Measurements from ENCODE around the gene ELP2. TPM values are rescaled to one million over a fixed set of nuclear protein-coding genes. Genes with fewer than 3 reads are reported as not detected.

The ELP2 gene
- total and polyA plus RNA-seq, 12 donors = 33.7 to 69.2 (median 57.9) TPM

GRCh38 chr18:36095936-36096519 is 33.7 kb upstream of the ELP2 start:
- H3K4me3 ChIP-seq = no peak overlapping the region
- H3K4me1 ChIP-seq = no peaks in the 10 kb centered on the region
- intact Hi-C loops (cut with DNase I) = loop anchor here in 8 of 10 donors (2.0 to 10.0 kb wide), 5 partner anchors 74 to 479 kb away; no protein-coding TSS in a partner anchor
- H3K36me3 ChIP-seq = no peaks in the 10 kb centered on the region
- WGBS, 2 donors = 13 to 28% methylated on average over 1 of the region's 1 CpG
- ATAC-seq (peak in 1 of 8 donors; percentile 29), DNase-seq (no peak)
- peak; percentile 29 to 72 (median 59) for TF ChIP-seq CTCF (IDR thresholded peaks at IDR 0.05)
- peaks cover 0 to 5% (median 0%) of the 10 kb centered on the region in 7 donors for H3K27me3 ChIP-seq
- no peaks in the 10 kb centered on the region for H3K9me3 ChIP-seq
- H3K27ac ChIP-seq = no peak overlapping the region

- Histone ChIP-seq H3K4me1 (no peaks in the 10 kb centered on the region), H3K36me3 (no peaks in the 10 kb centered on the region), H3K27ac (no peak overlapping the region), H3K4me3 (no peak overlapping the region), H3K9me3 (peaks cover 0 to 5% (median 0%) of the 10 kb centered on the region in 11 donors), H3K27me3 (peaks cover 0 to 5% (median 0%) of the 10 kb centered on the region in 7 donors)
- no peak for TF ChIP-seq CTCF (IDR thresholded peaks at IDR 0.05)
- DNase-seq = no peak
- intact Hi-C loops (cut with DNase I) = loop anchor here in 7 of 10 donors (2.0 to 10.0 kb wide), 5 partner anchors 75 to 478 kb away; no protein-coding TSS in a partner anchor
- no peak for ATAC-seq
These were observed 32.7 kb upstream of the ELP2 start for GRCh38 chr18:36096955-36097354.

DNA sequence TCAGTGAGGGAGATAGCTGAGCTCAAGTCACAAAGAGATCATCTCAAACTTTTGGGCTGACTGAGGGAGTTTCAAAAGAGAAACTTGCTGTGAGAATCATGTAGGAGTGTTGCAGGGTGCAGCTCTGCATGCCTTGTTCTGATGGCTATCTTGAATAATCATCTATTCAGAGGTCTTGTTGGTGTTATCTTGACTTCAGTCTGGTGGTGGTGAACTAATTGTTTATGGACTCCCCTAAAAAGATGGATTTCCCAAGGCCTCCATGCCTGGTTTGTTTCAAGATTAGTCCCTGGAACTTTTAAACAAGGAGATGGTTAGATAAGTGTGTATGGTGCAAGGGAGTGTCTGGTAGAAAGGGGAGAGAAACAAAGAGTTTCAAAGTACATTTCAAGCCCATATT is 30.4 kb upstream of the ELP2 start:
- Histone ChIP-seq H3K27ac (no peak overlapping the region), H3K36me3 (no peaks in the 10 kb centered on the region), H3K27me3 (peaks cover 0 to 5% (median 0%) of the 10 kb centered on the region in 7 donors), H3K4me3 (no peak overlapping the region), H3K4me1 (no peaks in the 10 kb centered on the region), H3K9me3 (peaks cover 0 to 18% (median 2%) of the 10 kb centered on the region in 11 donors)
- no peak for ATAC-seq
- intact Hi-C loops (cut with DNase I) = loop anchor here in 5 of 10 donors (2.0 to 10.0 kb wide), 5 partner anchors 77 to 475 kb away; no protein-coding TSS in a partner anchor
- TF ChIP-seq CTCF (IDR thresholded peaks at IDR 0.05) = no peak
- no peak for DNase-seq

DNA sequence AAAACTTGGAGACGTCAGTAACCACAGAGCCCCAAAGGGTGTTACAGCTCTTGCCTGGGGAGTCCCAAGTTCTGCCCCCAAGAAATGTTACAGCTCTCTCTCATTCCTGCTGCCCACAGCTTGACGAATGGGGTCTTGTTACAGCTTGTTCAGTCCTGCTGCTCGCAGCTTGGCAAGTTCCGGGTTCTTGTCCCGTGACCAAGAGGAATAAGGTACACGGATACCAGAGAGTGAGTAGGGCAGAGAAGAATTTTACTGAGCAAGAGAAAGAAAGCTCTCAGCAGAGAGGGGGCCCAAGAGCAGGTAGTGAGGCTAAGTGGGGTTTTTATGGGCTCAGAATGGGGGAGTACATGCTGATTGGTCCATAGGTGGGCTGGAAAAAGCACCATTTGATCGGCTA is 27.8 kb upstream of the ELP2 start:
- H3K4me3 ChIP-seq = no peak overlapping the region
- 93 to 94% methylated on average over 7 of the region's 7 CpGs for WGBS, 2 donors
- H3K27ac ChIP-seq = no peak overlapping the region
- ATAC-seq (no peak), DNase-seq (no peak)
- no peaks in the 10 kb centered on the region for H3K36me3 ChIP-seq
- peaks cover 0 to 18% (median 2%) of the 10 kb centered on the region in 11 donors for H3K9me3 ChIP-seq
- no peak for TF ChIP-seq CTCF (IDR thresholded peaks at IDR 0.05)
- intact Hi-C loops (cut with DNase I) = no loop called here
- no peaks in the 10 kb centered on the region for H3K4me1 ChIP-seq
- H3K27me3 ChIP-seq = peaks cover 0 to 4% (median 0%) of the 10 kb centered on the region in 7 donors

Data from heart right ventricle (tissue), 16 donors.